Caco-2 (cell line): ENCODE data around the gene PRSS33. TPM values are rescaled to one million over a fixed set of nuclear protein-coding genes. Genes with fewer than 3 reads are reported as not detected.

ENCODE experiments used
- BruUV-seq: library from RNA; stranded (reverse); fragments of 400-500 nt; replicated peaks from 2 replicates; lab custom pipeline; 2021; lab: Mats Ljungman, UMichigan
- CTCF ChIA-PET: fragments of 300-600 bp; sonication (Branson Sonifier 250); formaldehyde crosslinking; loops from one replicate; lab custom pipeline; 2022; ENCODE audit warnings: antibody characterized with exemption; lab: Charles Lee
- POLR2A ChIA-PET: fragments of 300-600 bp; sonication (Branson Sonifier 250); formaldehyde crosslinking; loops from one replicate; lab custom pipeline; 2022; ENCODE audit warnings: antibody characterized with exemption; lab: Charles Lee
- DNase-seq, 2 experiments: peaks; one replicate each; pipeline versions ENCODE4 v3.0.0 to v3.0.0-alpha.2; 2020 to 2022
- H3K27me3 ChIP-seq: replicated peaks from 2 replicates; pipeline ENCODE4 v1.6.0; 2011; ENCODE audit warnings: low read length; ENCODE audit not compliant: control insufficient read depth, insufficient read depth
- H3K36me3 ChIP-seq: 2 replicates; pipeline ENCODE4 v1.5.1; 2011; ENCODE audit warnings: low read length; ENCODE audit not compliant: control insufficient read depth, insufficient read depth
- H3K4me1 ChIP-seq: fragments of 250-450 bp; sonication (Bioruptor Pico); 2 replicates; pipeline ENCODE4 v1.5.1; 2020; ENCODE audit warnings: mild to moderate bottlenecking
- H3K4me3 ChIP-seq: 2 replicates; pipeline ENCODE4 v1.5.1; 2011; ENCODE audit warnings: low read depth, mild to moderate bottlenecking, control low read depth, low read length
- H3K9me3 ChIP-seq: fragments of 250-450 bp; sonication (Bioruptor Pico); 2 replicates; pipeline ENCODE4 v1.5.1; 2020; ENCODE audit warnings: mild to moderate bottlenecking, moderate library complexity
- H3K27ac Mint-ChIP-seq: one replicate; pipeline ENCODE4 v1.8.0; 2022; ENCODE audit warnings: mixed read lengths; ENCODE audit not compliant: unreplicated experiment
- H3K27me3 Mint-ChIP-seq: one replicate; pipeline ENCODE4 v1.8.0; 2022; ENCODE audit warnings: mixed read lengths; ENCODE audit not compliant: insufficient read depth, unreplicated experiment
- H3K36me3 Mint-ChIP-seq: one replicate; pipeline ENCODE4 v1.8.0; 2022; ENCODE audit warnings: mild to moderate bottlenecking, mixed read lengths; ENCODE audit not compliant: insufficient read depth, unreplicated experiment
- H3K4me1 Mint-ChIP-seq: one replicate; pipeline ENCODE4 v1.8.0; 2022; ENCODE audit warnings: low read depth, mixed read lengths; ENCODE audit not compliant: unreplicated experiment
- H3K4me3 Mint-ChIP-seq: one replicate; pipeline ENCODE4 v1.8.0; 2022; ENCODE audit warnings: mild to moderate bottlenecking, moderate library complexity, mixed read lengths; ENCODE audit not compliant: unreplicated experiment
- H3K9me3 Mint-ChIP-seq: one replicate; pipeline ENCODE4 v1.8.0; 2022; ENCODE audit warnings: mixed read lengths; ENCODE audit not compliant: unreplicated experiment
- CTCF ChIP-seq, 2 experiments: fragments of 200-600 bp in 1 of 2; IDR thresholded peaks; 1 replicate in 1 of 2; 2 replicates in 1 of 2; pipeline versions ENCODE4 v1.5.1 to v1.8.0; 2011 to 2022; ENCODE audit warnings: antibody characterized with exemption in 1 of 2, control low read depth in 1 of 2, inconsistent platforms in 1 of 2, low read depth in 1 of 2, low read length in 1 of 2, mild to moderate bottlenecking in 1 of 2, moderate library complexity in 1 of 2; ENCODE audit not compliant: insufficient read depth in 1 of 2, severe bottlenecking in 1 of 2, unreplicated experiment in 1 of 2
- intact Hi-C: fragments of 100-400 bp; cut with micrococcal nuclease; formaldehyde crosslinking; loops from one replicate; pipeline ENCODE4 v1.10.0; 2022; ENCODE audit not compliant: unreplicated experiment
- total RNA-seq: library from RNA; stranded (reverse); gene quantifications from 2 replicates; pipeline ENCODE4 v1.2.3, GENCODE V29; 2022

Gene PRSS33
- total RNA-seq, 1 experiment from 2014 or later = not detected

DNA sequence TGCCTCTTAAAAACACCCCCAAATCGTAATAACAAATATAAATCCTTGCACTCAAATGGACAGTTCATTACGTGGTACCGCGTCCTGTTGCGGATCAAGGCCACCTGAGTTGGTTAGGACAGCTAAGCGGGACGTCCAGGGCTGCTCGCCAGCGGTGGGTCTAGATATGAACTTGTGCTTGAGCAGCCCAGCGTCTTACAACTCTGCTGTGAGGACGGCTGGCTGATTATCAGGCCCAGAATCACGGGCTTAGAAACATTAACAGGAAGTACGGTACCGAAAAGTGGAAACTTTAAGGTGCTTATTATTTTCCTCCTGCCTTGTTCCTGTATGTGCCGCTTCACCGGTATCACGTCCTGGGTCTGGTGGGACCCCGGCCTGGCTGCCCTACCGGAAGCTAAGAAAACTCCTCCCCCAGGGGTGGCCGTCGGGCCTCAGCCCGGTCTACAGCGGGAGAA lies 35.8 kb downstream of the PRSS33 start:
- no peak for TF ChIP-seq CTCF (IDR thresholded peaks at IDR 0.05; ENCODE audit: insufficient read depth in 1 of 2, low read depth in 1 of 2, low read length in 1 of 2, severe bottlenecking in 1 of 2, unreplicated experiment in 1 of 2)
- Mint-ChIP-seq H3K27ac (peak overlapping the region; percentile 97), H3K4me3 (peak overlapping the region; percentile 78), H3K9me3 (no peaks in the 10 kb centered on the region), H3K4me1 (peaks cover 26% of the 10 kb centered on the region), H3K36me3 (peaks cover 57% of the 10 kb centered on the region), H3K27me3 (no peaks in the 10 kb centered on the region)
- H3K9me3 ChIP-seq = no peaks in the 10 kb centered on the region
- intact Hi-C loops = loop anchor here (1.0 to 5.0 kb wide), 2 partner anchors 30 to 106 kb away; partner anchors contain the start of gene PRSS22
- TSS peak; percentile 86 for BruUV-seq
- peak overlapping the region; percentile 75 for H3K4me3 ChIP-seq
- H3K36me3 ChIP-seq = no peaks in the 10 kb centered on the region; the same call in 1 of the 2 replicates
- no peaks in the 10 kb centered on the region for H3K27me3 ChIP-seq
- CTCF ChIA-PET = no interaction called here
- DNase-seq = peak; percentile 87 to 88
- H3K4me1 ChIP-seq = peaks cover 8% of the 10 kb centered on the region; the same call in 1 of the 2 replicates
- POLR2A ChIA-PET = interaction anchor here (1.2 to 2.4 kb wide), 6 partner anchors 13 to 69 kb away, joined by 3 to 13 read pairs (median 6); partner anchors contain the start of genes ELOB and KCTD5

DNA sequence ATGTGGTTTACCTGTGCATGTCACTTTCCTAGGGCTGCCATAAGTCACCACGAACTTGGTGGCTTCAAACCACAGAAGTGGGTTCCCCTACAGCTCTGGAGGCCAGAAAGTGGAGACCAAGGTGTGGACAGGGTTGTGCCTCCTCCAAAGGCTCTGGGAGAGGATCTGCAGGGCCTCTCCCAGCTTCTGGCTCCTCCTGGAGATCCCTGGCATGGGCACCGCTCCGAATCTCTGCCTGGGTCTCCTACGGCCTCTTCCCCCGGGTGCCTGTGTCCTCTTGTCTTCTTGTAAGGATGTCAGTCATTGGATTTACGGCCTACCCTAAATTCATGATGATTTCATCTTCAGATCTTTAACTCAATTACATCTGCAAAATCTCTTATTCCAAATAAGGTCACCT lies 37.4 kb downstream of the PRSS33 start:
- Mint-ChIP-seq H3K4me1 (peaks cover 11% of the 10 kb centered on the region), H3K36me3 (peaks cover 40% of the 10 kb centered on the region), H3K27me3 (no peaks in the 10 kb centered on the region), H3K27ac (peak overlapping the region; percentile 67), H3K9me3 (no peaks in the 10 kb centered on the region), H3K4me3 (peak overlapping the region; percentile 78)
- ChIA-PET POLR2A (no interaction called here), CTCF (no interaction called here)
- H3K27me3 ChIP-seq = no peaks in the 10 kb centered on the region
- no TSS peak for BruUV-seq
- TF ChIP-seq CTCF (IDR thresholded peaks at IDR 0.05; ENCODE audit: insufficient read depth in 1 of 2, low read depth in 1 of 2, low read length in 1 of 2, severe bottlenecking in 1 of 2, unreplicated experiment in 1 of 2) = no peak
- DNase-seq = no peak
- no peaks in the 10 kb centered on the region; the same call in 1 of the 2 replicates for H3K36me3 ChIP-seq
- no peaks in the 10 kb centered on the region for H3K9me3 ChIP-seq
- H3K4me3 ChIP-seq = no peak overlapping the region
- peaks cover 7% of the 10 kb centered on the region; the same call in 1 of the 2 replicates for H3K4me1 ChIP-seq
- intact Hi-C loops = loop anchor here (5.0 kb wide), 1 partner anchor 107 kb away; the partner anchor contains the start of gene PRSS22

DNA sequence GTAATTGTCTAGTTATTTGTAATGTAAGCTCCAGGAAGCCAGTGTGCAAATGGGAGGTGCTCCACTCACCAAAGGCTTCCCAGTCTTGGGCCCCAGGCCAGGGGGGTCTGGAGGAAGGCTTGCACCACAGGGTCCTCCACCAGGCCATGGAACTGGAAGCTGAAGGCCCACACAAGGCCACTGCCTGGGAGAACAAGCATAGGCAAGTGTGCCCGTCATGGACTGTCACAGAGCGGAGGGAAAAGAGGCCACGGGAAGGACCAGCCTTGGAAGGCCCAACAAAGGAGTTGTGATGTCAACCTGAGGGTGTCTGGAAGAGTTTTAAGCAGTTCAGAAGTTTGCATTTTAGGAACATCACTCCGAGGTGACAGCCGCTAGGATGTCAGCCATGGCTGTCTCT lies 37.9 kb downstream of the PRSS33 start:
- no TSS peak for BruUV-seq
- intact Hi-C loops = no loop called here
- Histone ChIP-seq H3K36me3 (no peaks in the 10 kb centered on the region; the same call in 1 of the 2 replicates), H3K4me1 (peaks cover 2% of the 10 kb centered on the region; the same call in 1 of the 2 replicates), H3K4me3 (no peak overlapping the region), H3K27me3 (no peaks in the 10 kb centered on the region), H3K9me3 (no peaks in the 10 kb centered on the region)
- POLR2A ChIA-PET = no interaction called here
- no peaks in the 10 kb centered on the region for H3K27me3 Mint-ChIP-seq
- no peak for DNase-seq
- no peak for TF ChIP-seq CTCF (IDR thresholded peaks at IDR 0.05; ENCODE audit: insufficient read depth in 1 of 2, low read depth in 1 of 2, low read length in 1 of 2, severe bottlenecking in 1 of 2, unreplicated experiment in 1 of 2)
- no peaks in the 10 kb centered on the region for H3K9me3 Mint-ChIP-seq
- peaks cover 6% of the 10 kb centered on the region for H3K4me1 Mint-ChIP-seq
- H3K4me3 Mint-ChIP-seq = peak overlapping the region; percentile 35
- H3K36me3 Mint-ChIP-seq = peaks cover 36% of the 10 kb centered on the region
- no peak overlapping the region for H3K27ac Mint-ChIP-seq
- CTCF ChIA-PET = no interaction called here
